ENCODE data around the gene CHCHD3. TPM values are rescaled to one million over a fixed set of nuclear protein-coding genes. Genes with fewer than 3 reads are reported as not detected.

CHCHD3 gene
- total RNA-seq, 2 experiments from 2014 or later = 83.5 to 83.8 TPM

GRCh38 chr7:132790104-132790503 lies 291.8 kb downstream of the CHCHD3 start:
- H3K4me2 ChIP-seq (ENCODE audit: low read length) = no peak overlapping the region
- no peaks in the 10 kb centered on the region for H4K20me1 ChIP-seq (ENCODE audit: insufficient read depth, low read length)
- ChIA-PET CTCF (ENCODE audit: unreplicated experiment) (no interaction called here), POLR2A (interaction anchor here (0.6 kb wide), 1 partner anchor 158 kb away, joined by 4 read pairs; no protein-coding TSS in a partner anchor)
- BruUV-seq (replicated peaks) = no TSS peak
- intact Hi-C loops (cut with micrococcal nuclease; ENCODE audit: unreplicated experiment) = no loop called here
- no peak for DNase-seq (ENCODE audit: low spot score)
- H3K9me2 ChIP-seq (ENCODE audit: insufficient read depth, low read length) = no peaks in the 10 kb centered on the region
- no peaks in the 10 kb centered on the region for H3K4me1 ChIP-seq (ENCODE audit: insufficient read depth, low read length, poor library complexity, severe bottlenecking)
- H3K36me3 ChIP-seq (ENCODE audit: insufficient read depth, low read length) = 0 out of 2 replicates have a peak, but pooled peaks cover under 1% of the 10 kb centered on the region
- H2AFZ ChIP-seq (ENCODE audit: low read length) = no peak overlapping the region
- H3K27ac ChIP-seq (ENCODE audit: low read depth, low read length, poor library complexity, severe bottlenecking) = no peak overlapping the region
- H3K4me3 ChIP-seq (ENCODE audit: low read depth, low read length, poor library complexity, severe bottlenecking) = no peak overlapping the region
- H3K79me2 ChIP-seq (ENCODE audit: insufficient read depth, low read depth, low read length) = no peaks in the 10 kb centered on the region
- H3K9me3 ChIP-seq (ENCODE audit: low read length) = no peaks in the 10 kb centered on the region
- TF ChIP-seq CTCF (conservative IDR thresholded peaks at IDR 0.05; ENCODE audit: low read length) (no peak), EZH2phosphoT487 (IDR thresholded peaks at IDR 0.05; ENCODE audit: borderline replicate concordance, low read depth, low read length) (no peak)

- TF ChIP-seq CTCF (conservative IDR thresholded peaks at IDR 0.05; ENCODE audit: low read length) (no peak), EZH2phosphoT487 (IDR thresholded peaks at IDR 0.05; ENCODE audit: borderline replicate concordance, low read depth, low read length) (no peak)
- BruUV-seq (replicated peaks) = no TSS peak
- Histone ChIP-seq H3K36me3 (ENCODE audit: insufficient read depth, low read length) (0 out of 2 replicates have a peak, but pooled peaks cover 7% of the 10 kb centered on the region), H4K20me1 (ENCODE audit: insufficient read depth, low read length) (no peaks in the 10 kb centered on the region), H3K9me3 (ENCODE audit: low read length) (no peaks in the 10 kb centered on the region), H3K4me2 (ENCODE audit: low read length) (no peak overlapping the region), H2AFZ (ENCODE audit: low read length) (no peak overlapping the region), H3K27ac (ENCODE audit: low read depth, low read length, poor library complexity, severe bottlenecking) (no peak overlapping the region), H3K9me2 (ENCODE audit: insufficient read depth, low read length) (no peaks in the 10 kb centered on the region), H3K4me3 (ENCODE audit: low read depth, low read length, poor library complexity, severe bottlenecking) (no peak overlapping the region), H3K4me1 (ENCODE audit: insufficient read depth, low read length, poor library complexity, severe bottlenecking) (no peaks in the 10 kb centered on the region), H3K79me2 (ENCODE audit: insufficient read depth, low read depth, low read length) (no peaks in the 10 kb centered on the region)
- ChIA-PET POLR2A (no interaction called here), CTCF (ENCODE audit: unreplicated experiment) (no interaction called here)
- DNase-seq (ENCODE audit: low spot score) = no peak
- intact Hi-C loops (cut with micrococcal nuclease; ENCODE audit: unreplicated experiment) = no loop called here
Observed at GRCh38 chr7:132789281-132789680, 292.6 kb downstream of the CHCHD3 start.

- POLR2A ChIA-PET = no interaction called here
- no peaks in the 10 kb centered on the region for H3K4me1 ChIP-seq (ENCODE audit: insufficient read depth, low read length, poor library complexity, severe bottlenecking)
- CTCF ChIA-PET (ENCODE audit: unreplicated experiment) = no interaction called here
- H3K36me3 ChIP-seq (ENCODE audit: insufficient read depth, low read length) = peaks cover 18% of the 10 kb centered on the region; the same call in 1 of the 2 replicates
- H3K27ac ChIP-seq (ENCODE audit: low read depth, low read length, poor library complexity, severe bottlenecking) = no peak overlapping the region
- no peaks in the 10 kb centered on the region for H4K20me1 ChIP-seq (ENCODE audit: insufficient read depth, low read length)
- no peaks in the 10 kb centered on the region for H3K9me2 ChIP-seq (ENCODE audit: insufficient read depth, low read length)
- H3K9me3 ChIP-seq (ENCODE audit: low read length) = no peaks in the 10 kb centered on the region
- DNase-seq (ENCODE audit: low spot score) = no peak
- TF ChIP-seq CTCF (conservative IDR thresholded peaks at IDR 0.05; ENCODE audit: low read length) = no peak
- no peak for TF ChIP-seq EZH2phosphoT487 (IDR thresholded peaks at IDR 0.05; ENCODE audit: borderline replicate concordance, low read depth, low read length)
- no peaks in the 10 kb centered on the region for H3K79me2 ChIP-seq (ENCODE audit: insufficient read depth, low read depth, low read length)
- no peak overlapping the region for H3K4me2 ChIP-seq (ENCODE audit: low read length)
- no TSS peak for BruUV-seq (replicated peaks)
- no peak overlapping the region for H2AFZ ChIP-seq (ENCODE audit: low read length)
- no peak overlapping the region for H3K4me3 ChIP-seq (ENCODE audit: low read depth, low read length, poor library complexity, severe bottlenecking)
- intact Hi-C loops (cut with micrococcal nuclease; ENCODE audit: unreplicated experiment) = no loop called here
Observed at GRCh38 chr7:132785870-132786269, 296.0 kb downstream of the CHCHD3 start.
